ENCODE results near the gene MACO1. TPM values are rescaled to one million over a fixed set of nuclear protein-coding genes. Genes with fewer than 3 reads are reported as not detected.
A peak's percentile ranks its signal among the peaks of the same experiment; 100 is the strongest.

MACO1 gene
- total and polyA plus RNA-seq, 7 donors, result 2.4 to 20.2 (median 11.8) TPM

DNA sequence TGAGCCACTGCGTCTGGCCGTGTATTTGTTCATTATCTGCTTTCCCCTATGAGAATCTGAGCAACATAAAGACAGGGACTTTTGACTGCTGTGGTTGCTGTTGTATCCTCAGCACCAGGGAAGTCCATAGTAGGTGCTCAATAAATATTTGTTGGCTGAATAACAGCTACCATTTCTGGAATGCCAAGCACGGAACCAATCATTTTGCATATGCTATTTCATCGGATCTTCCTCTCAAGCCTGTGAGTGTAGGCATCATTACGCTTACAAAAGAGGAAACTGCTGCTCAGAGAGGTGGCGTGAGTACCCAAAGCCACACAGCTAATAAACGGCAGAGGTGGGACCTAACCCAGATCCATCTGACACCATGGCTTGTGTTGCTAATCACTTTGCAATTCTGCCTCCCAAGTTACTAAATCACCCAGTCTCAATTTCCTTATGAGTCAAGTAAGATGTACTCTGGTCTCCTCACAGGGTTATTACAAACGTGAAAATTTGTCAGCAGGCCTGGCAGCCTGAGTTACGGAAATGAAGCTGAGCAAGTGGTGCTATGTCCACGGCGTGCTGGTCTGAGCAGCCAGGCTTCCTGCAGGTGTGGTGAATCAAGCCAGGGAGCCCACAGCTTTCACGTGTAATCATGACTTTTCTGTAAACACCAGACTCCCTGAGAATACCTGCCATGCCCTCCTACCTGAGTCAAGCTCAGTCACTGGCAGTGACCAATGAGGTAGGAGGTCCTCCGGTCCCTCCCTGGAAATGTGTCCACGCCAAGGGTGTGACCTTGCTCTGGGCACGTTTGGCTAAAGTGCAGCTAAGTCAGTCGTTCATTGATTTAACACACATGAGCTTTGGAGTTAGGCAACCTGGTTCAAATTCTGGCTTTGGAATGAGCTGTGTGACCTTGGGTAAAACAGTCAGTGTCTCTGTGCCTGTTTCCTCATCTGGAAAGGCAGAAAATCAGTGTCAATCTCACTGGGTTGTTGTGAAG is 5.3 kb upstream of the MACO1 start:
- 43 to 73% methylated on average over 16 of the region's 16 CpGs for WGBS, 2 donors
- Histone ChIP-seq H3K4me3 (no peak overlapping the region), H3K27ac (no peak overlapping the region), H3K36me3 (no peaks in the 10 kb centered on the region), H3K9me3 (no peaks in the 10 kb centered on the region), H3K27me3 (no peaks in the 10 kb centered on the region), H3K4me1 (peaks cover 0 to 8% (median 6%) of the 10 kb centered on the region in 4 donors)
- no peak for DNase-seq
- intact Hi-C loops (cut with DNase I), result no loop called here
- TF ChIP-seq EP300 (IDR thresholded peaks at IDR 0.05) (no peak), POLR2AphosphoS5 (IDR thresholded peaks at IDR 0.05) (no peak), POLR2A (IDR thresholded peaks at IDR 0.05) (no peak)
- TF ChIP-seq, protein P1, sequence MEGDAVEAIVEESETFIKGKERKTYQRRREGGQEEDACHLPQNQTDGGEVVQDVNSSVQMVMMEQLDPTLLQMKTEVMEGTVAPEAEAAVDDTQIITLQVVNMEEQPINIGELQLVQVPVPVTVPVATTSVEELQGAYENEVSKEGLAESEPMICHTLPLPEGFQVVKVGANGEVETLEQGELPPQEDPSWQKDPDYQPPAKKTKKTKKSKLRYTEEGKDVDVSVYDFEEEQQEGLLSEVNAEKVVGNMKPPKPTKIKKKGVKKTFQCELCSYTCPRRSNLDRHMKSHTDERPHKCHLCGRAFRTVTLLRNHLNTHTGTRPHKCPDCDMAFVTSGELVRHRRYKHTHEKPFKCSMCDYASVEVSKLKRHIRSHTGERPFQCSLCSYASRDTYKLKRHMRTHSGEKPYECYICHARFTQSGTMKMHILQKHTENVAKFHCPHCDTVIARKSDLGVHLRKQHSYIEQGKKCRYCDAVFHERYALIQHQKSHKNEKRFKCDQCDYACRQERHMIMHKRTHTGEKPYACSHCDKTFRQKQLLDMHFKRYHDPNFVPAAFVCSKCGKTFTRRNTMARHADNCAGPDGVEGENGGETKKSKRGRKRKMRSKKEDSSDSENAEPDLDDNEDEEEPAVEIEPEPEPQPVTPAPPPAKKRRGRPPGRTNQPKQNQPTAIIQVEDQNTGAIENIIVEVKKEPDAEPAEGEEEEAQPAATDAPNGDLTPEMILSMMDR (IDR thresholded peaks at IDR 0.05), result no peak

DNA sequence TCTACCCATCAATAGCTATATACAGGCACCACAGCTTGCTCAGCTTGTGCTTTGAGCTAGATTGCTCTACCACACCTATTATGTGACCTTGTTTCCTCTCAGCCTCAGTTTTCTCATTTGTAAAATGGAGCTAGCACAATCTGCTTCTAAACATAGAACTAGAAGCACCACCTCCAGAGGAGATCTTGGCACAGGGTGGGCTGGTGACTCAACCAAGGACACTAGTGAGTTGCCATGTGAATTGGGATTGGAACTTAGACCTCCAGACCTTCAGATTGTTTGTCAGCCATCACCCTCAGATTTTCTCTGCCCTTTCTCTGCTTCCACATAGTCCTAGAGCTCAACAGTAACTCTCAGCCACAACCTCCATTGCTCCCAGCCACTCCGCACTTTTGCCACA is 3.0 kb upstream of the MACO1 start:
- WGBS, 2 donors, result 99 to 100% methylated on average over 1 of the region's 1 CpG
- Histone ChIP-seq H3K27ac (no peak overlapping the region), H3K9me3 (no peaks in the 10 kb centered on the region), H3K4me1 (peaks cover 0 to 19% (median 16%) of the 10 kb centered on the region in 4 donors), H3K4me3 (no peak overlapping the region), H3K36me3 (no peaks in the 10 kb centered on the region), H3K27me3 (no peaks in the 10 kb centered on the region)
- intact Hi-C loops (cut with DNase I), result no loop called here
- DNase-seq, result no peak
- TF ChIP-seq POLR2AphosphoS5 (IDR thresholded peaks at IDR 0.05) (no peak), EP300 (IDR thresholded peaks at IDR 0.05) (no peak), POLR2A (IDR thresholded peaks at IDR 0.05) (no peak)
- TF ChIP-seq, protein P1 (IDR thresholded peaks at IDR 0.05), result no peak

GRCh38 chr1:25428475-25429166 is 2.1 kb upstream of the MACO1 start:
- Histone ChIP-seq H3K36me3 (no peaks in the 10 kb centered on the region), H3K4me1 (peaks cover 0 to 28% (median 25%) of the 10 kb centered on the region in 4 donors), H3K9me3 (no peaks in the 10 kb centered on the region), H3K27me3 (no peaks in the 10 kb centered on the region), H3K27ac (no peak overlapping the region), H3K4me3 (no peak overlapping the region)
- WGBS, 2 donors, result 95% methylated on average over 7 of the region's 7 CpGs
- DNase-seq, result no peak
- no peak for TF ChIP-seq EP300 (IDR thresholded peaks at IDR 0.05)
- no peak for TF ChIP-seq POLR2A (IDR thresholded peaks at IDR 0.05)
- no peak for TF ChIP-seq POLR2AphosphoS5 (IDR thresholded peaks at IDR 0.05)
- TF ChIP-seq, protein P1 (IDR thresholded peaks at IDR 0.05), result no peak
- intact Hi-C loops (cut with DNase I), result no loop called here

DNA sequence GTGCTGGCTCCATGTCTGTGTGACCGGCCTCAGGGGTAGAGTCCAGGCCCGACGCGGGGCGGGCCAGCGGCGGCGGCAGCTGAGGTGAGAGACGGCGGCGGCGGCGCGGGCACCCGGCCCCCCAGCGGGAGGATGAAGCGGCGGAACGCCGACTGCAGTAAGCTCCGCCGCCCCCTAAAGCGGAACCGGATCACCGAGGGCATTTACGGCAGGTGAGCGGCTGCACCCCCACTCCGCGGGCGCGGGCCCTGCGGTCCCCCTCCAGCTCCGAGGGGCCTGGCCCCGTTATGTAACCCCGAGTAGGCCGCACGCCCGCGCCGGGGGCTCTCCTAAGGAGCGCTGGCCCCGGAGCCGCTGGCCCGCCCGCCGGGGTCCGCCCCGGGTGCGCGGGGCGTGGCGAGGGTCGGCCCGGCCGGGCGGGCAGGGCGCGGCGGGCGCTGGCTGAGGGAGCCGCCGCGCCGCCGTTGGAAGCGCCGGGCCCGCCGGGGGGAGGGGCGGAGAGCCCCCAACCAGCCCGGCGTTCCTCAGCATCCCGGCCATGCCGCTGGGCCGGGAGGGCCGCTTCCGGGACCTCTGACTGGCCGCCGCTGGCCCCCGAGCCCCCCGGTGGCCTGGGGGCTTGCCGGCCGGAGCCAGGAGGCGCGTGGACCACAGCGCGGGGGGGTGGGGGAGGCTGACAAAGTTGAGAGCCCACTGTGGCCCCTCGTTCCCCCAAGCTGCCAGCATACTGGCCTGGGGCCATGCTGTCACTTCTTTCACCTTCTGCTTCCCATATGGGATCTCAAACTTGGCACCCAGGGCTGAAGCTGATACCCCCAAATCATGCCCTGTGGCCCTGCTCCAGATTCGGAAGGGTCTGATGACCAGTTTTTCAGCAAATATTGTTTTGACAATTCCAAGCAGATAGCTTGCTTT is 527 bp downstream of the MACO1 start:
- no peaks in the 10 kb centered on the region for H3K9me3 ChIP-seq
- no peaks in the 10 kb centered on the region for H3K36me3 ChIP-seq
- TF ChIP-seq EP300 (IDR thresholded peaks at IDR 0.05) (no peak), POLR2A (IDR thresholded peaks at IDR 0.05) (peak in 1 of 2 donors; percentile 15), POLR2AphosphoS5 (IDR thresholded peaks at IDR 0.05) (peak in 1 of 4 donors; percentile 19)
- TF ChIP-seq, protein P1 (IDR thresholded peaks at IDR 0.05), result no peak
- H3K4me1 ChIP-seq, result peaks cover 0 to 54% (median 50%) of the 10 kb centered on the region in 4 donors
- whole genome bisulfite sequencing, 2 donors, result 1% methylated on average over 89 of the region's 89 CpGs
- DNase-seq, result no peak
- intact Hi-C loops (cut with DNase I), result loop anchor here (5.0 kb wide), 1 partner anchor 194 kb away; no protein-coding TSS in a partner anchor
- peak overlapping the region; percentile 90 to 98 (median 96) for H3K4me3 ChIP-seq
- H3K27ac ChIP-seq, result peak overlapping the region; percentile 97 to 98 (median 98)
- no peaks in the 10 kb centered on the region for H3K27me3 ChIP-seq
